GM12878 (cell line): ENCODE measurements around the gene MYBPC2. TPM values are rescaled to one million over a fixed set of nuclear protein-coding genes. Genes with fewer than 3 reads are reported as not detected.

ENCODE experiments used
- ATAC-seq: fragments of 200-7000 bp; cut with Tn5 transposase; 3 replicates; pipeline ENCODE4 v1.9.1; 2020; ENCODE audit warnings: mild to moderate bottlenecking, moderate library complexity
- BruUV-seq: library from RNA; stranded (reverse); fragments of 400-500 nt; replicated peaks from 2 replicates; lab custom pipeline; 2021; lab: Mats Ljungman, UMichigan
- CTCF ChIA-PET: fragments of 300-600 bp; sonication (Branson Sonifier 250); formaldehyde crosslinking; extraction: SDS; loops from one replicate; lab custom pipeline; 2021; ENCODE audit warnings: inconsistent platforms; lab: Yijun Ruan, JAX
- POLR2A ChIA-PET: fragments of 350-600 bp; formaldehyde crosslinking; extraction: SDS; loops from one replicate; lab custom pipeline; 2021; ENCODE audit warnings: inconsistent platforms; lab: Charles Lee
- RAD21 ChIA-PET: fragments of 300-600 bp; sonication (Branson Sonifier 250); formaldehyde crosslinking; loops from one replicate; lab custom pipeline; 2023; ENCODE audit warnings: antibody characterized with exemption; ENCODE audit not compliant: unreplicated experiment; lab: Charles Lee
- SMC1A ChIA-PET: fragments of 300-600 bp; sonication (Branson Sonifier 250); formaldehyde crosslinking; loops from one replicate; lab custom pipeline; 2023; ENCODE audit not compliant: unreplicated experiment, uncharacterized antibody; lab: Charles Lee
- DNase-seq: peaks from one replicate; pipeline ENCODE4 v3.0.0-alpha.2; 2011; ENCODE audit warnings: low read depth, low spot score
- FAIRE-seq: peaks from 3 replicates; lab custom pipeline; 2011; peaks lifted over from hg19 to GRCh38; lab: Jason Lieb, UNC
- H2AFZ ChIP-seq: 2 replicates; pipeline ENCODE4 v1.6.0; 2011; ENCODE audit warnings: low read depth, low read length, control low read depth; ENCODE audit not compliant: control insufficient read depth
- H3K27ac ChIP-seq: 2 replicates; pipeline ENCODE4 v1.5.1; 2011; ENCODE audit warnings: control low read depth; ENCODE audit not compliant: control insufficient read depth, insufficient read depth
- H3K27me3 ChIP-seq, 2 experiments: replicated peaks in 1 of 2; 2 replicates each; pipeline versions ENCODE4 v1.6.0 to v1.6.1; 2011; ENCODE audit warnings: low read length in 1 of 2; ENCODE audit not compliant: control insufficient read depth in 2 of 2, insufficient read depth in 2 of 2
- H3K36me3 ChIP-seq, 2 experiments: 2 replicates each; pipeline ENCODE4 v1.5.1; 2011; ENCODE audit warnings: low read length in 1 of 2; ENCODE audit not compliant: control insufficient read depth in 2 of 2, insufficient read depth in 2 of 2
- H3K4me1 ChIP-seq: 2 replicates; pipeline ENCODE4 v1.6.1; 2011; ENCODE audit warnings: mild to moderate bottlenecking, low read length, moderate library complexity, mixed read lengths; ENCODE audit not compliant: control insufficient read depth, insufficient read depth
- H3K4me2 ChIP-seq: 2 replicates; pipeline ENCODE4 v1.6.0; 2011; ENCODE audit warnings: control low read depth; ENCODE audit not compliant: control insufficient read depth, insufficient read depth
- H3K4me3 ChIP-seq: fragments of 200-600 bp; sonication (generic); 2 replicates; pipeline ENCODE4 v1.5.1; 2016
- H3K79me2 ChIP-seq: 2 replicates; pipeline ENCODE4 v1.6.0; 2011; ENCODE audit warnings: low read length; ENCODE audit not compliant: control insufficient read depth, insufficient read depth
- H3K9ac ChIP-seq: 2 replicates; pipeline ENCODE4 v1.8.0; 2011; ENCODE audit warnings: low read length, control low read depth, mixed read lengths; ENCODE audit not compliant: control insufficient read depth, insufficient read depth
- H3K9me3 ChIP-seq: replicated peaks from 3 replicates; pipeline ENCODE4 v1.5.1; 2011; ENCODE audit warnings: mild to moderate bottlenecking, low read length; ENCODE audit not compliant: control insufficient read depth, insufficient read depth
- H4K20me1 ChIP-seq: 2 replicates; pipeline ENCODE4 v1.6.0; 2011; ENCODE audit not compliant: control insufficient read depth, insufficient read depth
- ATF7 ChIP-seq: fragments of 450-650 bp; IDR thresholded peaks from 2 replicates; pipeline ENCODE4 v1.6.1; 2016; ENCODE audit warnings: low read depth, mild to moderate bottlenecking
- CREB1 ChIP-seq: IDR thresholded peaks from 2 replicates; pipeline ENCODE4 v1.6.1; 2012; ENCODE audit warnings: low read depth, mild to moderate bottlenecking, inconsistent platforms
- CREM ChIP-seq: IDR thresholded peaks from 2 replicates; pipeline ENCODE4 v1.6.1; 2014; ENCODE audit warnings: antibody characterized with exemption, low read depth
- EZH2 ChIP-seq: IDR thresholded peaks from 2 replicates; pipeline ENCODE4 v1.6.1; 2012; ENCODE audit warnings: low read depth, mild to moderate bottlenecking, control low read depth, inconsistent platforms, low read length, borderline replicate concordance; ENCODE audit not compliant: control insufficient read depth
- FOS ChIP-seq: IDR thresholded peaks from 3 replicates; pipeline ENCODE4 v1.6.1; 2011; ENCODE audit warnings: borderline replicate concordance; ENCODE audit not compliant: insufficient read length; ENCODE audit errors: extremely low read depth
- HDAC2 ChIP-seq: fragments of 200-600 bp; sonication (generic); IDR thresholded peaks from 2 replicates; pipeline ENCODE4 v1.6.1; 2017
- IKZF1 ChIP-seq: fragments of 450-650 bp; conservative IDR thresholded peaks from 2 replicates; pipeline ENCODE4 v1.6.1; 2017; ENCODE audit warnings: antibody characterized with exemption, mild to moderate bottlenecking
- KLF5 ChIP-seq: fragments of 450-650 bp; IDR thresholded peaks from 2 replicates; pipeline ENCODE4 v1.6.1; 2014; ENCODE audit warnings: mild to moderate bottlenecking; ENCODE audit not compliant: partially characterized antibody
- LARP7 ChIP-seq: fragments of 450-650 bp; IDR thresholded peaks from 2 replicates; pipeline ENCODE4 v1.6.1; 2017; ENCODE audit warnings: mild to moderate bottlenecking
- PAX8 ChIP-seq: fragments of 450-650 bp; IDR thresholded peaks from 2 replicates; pipeline ENCODE4 v1.6.1; 2017; ENCODE audit warnings: mild to moderate bottlenecking, moderate library complexity
- TCF7 ChIP-seq: IDR thresholded peaks from 2 replicates; pipeline ENCODE4 v1.6.1; 2014; ENCODE audit warnings: antibody characterized with exemption, borderline replicate concordance
- WGBS: methylation state at CpG from one replicate; pipeline ENCODE4 v1.1.6; 2016; ENCODE audit warnings: low lambda C conversion rate; ENCODE audit not compliant: insufficient replicate concordance, insufficient coverage; ENCODE audit errors: missing lambda C conversion rate; 5-methylcytosine and 5-hydroxymethylcytosine counted together
- in situ Hi-C: fragments of 300-500 bp; cut with MboI; formaldehyde crosslinking; loops from 9 replicates; pipeline ENCODE4 v1.14.3; 2018; ENCODE audit warnings: mixed read lengths
- intact Hi-C: fragments of 100-400 bp; cut with micrococcal nuclease; formaldehyde crosslinking; loops from one replicate; pipeline ENCODE4 v1.14.2; 2022; ENCODE audit not compliant: unreplicated experiment
- polyA plus RNA-seq, 11 experiments: library from polyadenylated mRNA; depleted of rRNA in 4 of 11; unstranded in 6 of 11; stranded (reverse) in 5 of 11; fragments of >200 nt; fragmentation: Nextera tagmentation in 4 of 11; fragmentation: Illumina TruSeq in 1 of 11; extraction: Ambion mirVana in 4 of 11; extraction: Trizol in 1 of 11; gene quantifications; 1 replicate in 1 of 11; 2 replicates in 10 of 11; pipeline versions ENCODE4 v1.2.1 to v1.2.3, GENCODE V29; 2011 to 2016; ENCODE audit warnings: inconsistent platforms in 2 of 11, missing spikeins in 2 of 11, low read depth in 1 of 11
- total RNA-seq, 4 experiments: library from RNA; depleted of rRNA in 3 of 4; stranded (reverse); fragments of >200 nt in 3 of 4; fragmentation: Illumina TruSeq in 1 of 4; extraction: Trizol in 1 of 4; gene quantifications; 2 replicates each; pipeline versions ENCODE4 v1.2.1 to v1.2.3, GENCODE V29; 2013 to 2021
- TF ChIP-seq, protein P1 (sequence below): fragments of 450-650 bp; IDR thresholded peaks from 2 replicates; pipeline ENCODE4 v1.6.1; 2016; ENCODE audit warnings: mild to moderate bottlenecking
- TF ChIP-seq, protein P2 (sequence below): fragments of 450-650 bp; IDR thresholded peaks from 2 replicates; pipeline ENCODE4 v1.6.1; 2016; ENCODE audit warnings: mild to moderate bottlenecking

MYBPC2 gene
- total and polyA plus RNA-seq, 10 of the 15 experiments (the other 5 are each of a cell fraction or from before 2014, with no cell fraction given): 0.09 to 2.6 (median 0.61) TPM

DNA sequence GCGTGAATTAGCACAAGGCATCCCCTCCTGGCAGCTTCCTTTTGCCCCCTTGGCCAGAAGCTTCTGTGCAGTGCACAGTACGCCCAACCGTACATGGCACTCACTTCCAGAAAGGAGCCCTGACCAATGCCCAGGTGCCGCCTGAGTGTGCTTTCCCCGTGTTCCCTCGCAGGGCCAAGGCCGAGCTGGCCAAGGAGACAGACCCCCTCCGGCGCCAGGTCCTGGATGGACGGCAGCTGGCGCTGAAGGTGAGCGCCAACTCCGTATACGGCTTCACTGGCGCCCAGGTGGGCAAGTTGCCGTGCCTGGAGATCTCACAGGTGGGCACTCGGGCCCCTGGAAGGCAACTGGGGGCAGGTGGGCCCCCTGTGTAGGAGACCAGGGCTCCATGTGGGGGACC is 23.3 kb upstream of the MYBPC2 start:
- Histone ChIP-seq H4K20me1 (no peaks in the 10 kb centered on the region), H3K4me3 (no peak overlapping the region), H3K4me1 (peaks cover 2% of the 10 kb centered on the region), H3K79me2 (no peaks in the 10 kb centered on the region), H3K36me3 (peaks cover 2 to 31% of the 10 kb centered on the region in 2 experiments; a peak in 2 of 4 replicates), H3K9ac (no peak overlapping the region), H3K4me2 (no peak overlapping the region), H2AFZ (no peak overlapping the region), H3K27me3 (no peaks in the 10 kb centered on the region), H3K9me3 (no peaks in the 10 kb centered on the region), H3K27ac (no peak overlapping the region)
- intact Hi-C loops: no loop called here
- SMC1A ChIA-PET: no interaction called here
- RAD21 ChIA-PET: no interaction called here
- BruUV-seq: no TSS peak
- TF ChIP-seq ATF7 (no peak), PAX8 (no peak), LARP7 (no peak), FOS (no peak), HDAC2 (no peak), TCF7 (no peak), EZH2 (no peak), CREM (no peak), IKZF1 (no peak), KLF5 (no peak), CREB1 (no peak)
- TF ChIP-seq, protein P1, sequence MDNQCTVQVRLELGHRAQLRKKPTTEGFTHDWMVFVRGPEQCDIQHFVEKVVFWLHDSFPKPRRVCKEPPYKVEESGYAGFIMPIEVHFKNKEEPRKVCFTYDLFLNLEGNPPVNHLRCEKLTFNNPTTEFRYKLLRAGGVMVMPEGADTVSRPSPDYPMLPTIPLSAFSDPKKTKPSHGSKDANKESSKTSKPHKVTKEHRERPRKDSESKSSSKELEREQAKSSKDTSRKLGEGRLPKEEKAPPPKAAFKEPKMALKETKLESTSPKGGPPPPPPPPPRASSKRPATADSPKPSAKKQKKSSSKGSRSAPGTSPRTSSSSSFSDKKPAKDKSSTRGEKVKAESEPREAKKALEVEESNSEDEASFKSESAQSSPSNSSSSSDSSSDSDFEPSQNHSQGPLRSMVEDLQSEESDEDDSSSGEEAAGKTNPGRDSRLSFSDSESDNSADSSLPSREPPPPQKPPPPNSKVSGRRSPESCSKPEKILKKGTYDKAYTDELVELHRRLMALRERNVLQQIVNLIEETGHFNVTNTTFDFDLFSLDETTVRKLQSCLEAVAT: no peak
- TF ChIP-seq, protein P2, sequence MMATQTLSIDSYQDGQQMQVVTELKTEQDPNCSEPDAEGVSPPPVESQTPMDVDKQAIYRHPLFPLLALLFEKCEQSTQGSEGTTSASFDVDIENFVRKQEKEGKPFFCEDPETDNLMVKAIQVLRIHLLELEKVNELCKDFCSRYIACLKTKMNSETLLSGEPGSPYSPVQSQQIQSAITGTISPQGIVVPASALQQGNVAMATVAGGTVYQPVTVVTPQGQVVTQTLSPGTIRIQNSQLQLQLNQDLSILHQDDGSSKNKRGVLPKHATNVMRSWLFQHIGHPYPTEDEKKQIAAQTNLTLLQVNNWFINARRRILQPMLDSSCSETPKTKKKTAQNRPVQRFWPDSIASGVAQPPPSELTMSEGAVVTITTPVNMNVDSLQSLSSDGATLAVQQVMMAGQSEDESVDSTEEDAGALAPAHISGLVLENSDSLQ: no peak
- ATAC-seq: no peak
- CTCF ChIA-PET: interaction anchor here (1.2 kb wide), 1 partner anchor 40 kb away, joined by 4 read pairs; no protein-coding TSS in a partner anchor
- in situ Hi-C loops: no loop called here
- DNase-seq: no peak
- 95% methylated on average over 17 of the region's 17 CpGs for WGBS
- POLR2A ChIA-PET: no interaction called here
- FAIRE-seq: no peak
